ENCODE measurements around the gene NTN5. TPM values are rescaled to one million over a fixed set of nuclear protein-coding genes. Genes with fewer than 3 reads are reported as not detected.

The NTN5 gene
- total and polyA plus RNA-seq, 9 of the 15 experiments (the other 6 are each of a cell fraction or from before 2014, with no cell fraction given): not detected

GRCh38 chr19:48659768-48660167, 13.0 kb downstream of the NTN5 start:
- 79% methylated on average over 5 of the region's 5 CpGs for WGBS (ENCODE audit: insufficient coverage, low coverage, missing lambda C conversion rate)
- H3K4me3 ChIP-seq: no peak overlapping the region
- TF ChIP-seq KDM2B (CRISPR knock-in tag; IDR thresholded peaks at IDR 0.05): no peak
- TF ChIP-seq TBL1XR1 (IDR thresholded peaks at IDR 0.05; ENCODE audit: low read length in 2 of 2): no peak
- no peak for TF ChIP-seq SNRNP70 (optimal IDR thresholded peaks at IDR 0.05; ENCODE audit: low read depth, low read length)
- peak; percentile 87 for TF ChIP-seq RFX5 (IDR thresholded peaks at IDR 0.05; ENCODE audit: low read depth, low read length)
- no peak for TF ChIP-seq POLR3G (IDR thresholded peaks at IDR 0.05; ENCODE audit: extremely low read depth, insufficient read length, insufficient replicate concordance)
- peak; percentile 21; the same call in 1 of the 2 replicates for TF ChIP-seq CEBPG (CRISPR knock-in tag; IDR thresholded peaks at IDR 0.05)
- peak in 1 of 2 experiments; percentile 73; a peak in 2 of 4 replicates for TF ChIP-seq CEBPG (tag; conservative IDR thresholded peaks at IDR 0.05 in 1 of 2, IDR thresholded peaks at IDR 0.05 in 1 of 2)
- TF ChIP-seq PURB (CRISPR knock-in tag; IDR thresholded peaks at IDR 0.05; ENCODE audit: low read depth): no peak
- no peak for TF ChIP-seq SAFB2 (IDR thresholded peaks at IDR 0.05; ENCODE audit: borderline replicate concordance, low read depth, low read length, severe bottlenecking)
- TF ChIP-seq GTF3C2 (IDR thresholded peaks at IDR 0.05; ENCODE audit: borderline replicate concordance, extremely low read depth, insufficient read length): no peak
- TF ChIP-seq DACH1 (IDR thresholded peaks at IDR 0.05; ENCODE audit: partially characterized antibody): no peak
- TF ChIP-seq CEBPB (tag; IDR thresholded peaks at IDR 0.05): peak; percentile 72
- no peak for TF ChIP-seq EP400 (IDR thresholded peaks at IDR 0.05)
- no peak for TF ChIP-seq NEUROD1 (IDR thresholded peaks at IDR 0.05; ENCODE audit: borderline replicate concordance, low read depth, low read length, partially characterized antibody)
- no peak for TF ChIP-seq ZBTB11 (CRISPR knock-in tag; IDR thresholded peaks at IDR 0.05)
- TF ChIP-seq ERF (CRISPR knock-in tag; IDR thresholded peaks at IDR 0.05): no peak
- TF ChIP-seq HMG20B (CRISPR knock-in tag; IDR thresholded peaks at IDR 0.05): no peak

More at GRCh38 chr19:48659768-48660167, 13.0 kb downstream of the NTN5 start:
- ATAC-seq (no peak), DNase-seq (ENCODE audit: extremely low read depth in 1 of 4, low spot score in 3 of 4) (peak in 2 of 4 experiments; percentile 61 to 63), FAIRE-seq (no peak)
- H3K79me2 ChIP-seq (ENCODE audit: control insufficient read depth, insufficient read depth, low read length): no peaks in the 10 kb centered on the region
- peaks cover 13 to 22% of the 10 kb centered on the region in 2 experiments for H3K4me1 ChIP-seq (replicated peaks in 1 of 2; ENCODE audit: control insufficient read depth in 2 of 2, insufficient read depth in 2 of 2, low read length in 2 of 2)
- H3K36me3 ChIP-seq (ENCODE audit: control insufficient read depth, insufficient read depth, low read length): no peaks in the 10 kb centered on the region
- H3K4me2 ChIP-seq (ENCODE audit: insufficient read depth, low read length): no peak overlapping the region
- intact Hi-C loops (cut with micrococcal nuclease) (no loop called here), in situ Hi-C loops (cut with MboI) (no loop called here)
- H3K27me3 ChIP-seq (ENCODE audit: control insufficient read depth in 2 of 2, insufficient read depth in 2 of 2, low read length in 2 of 2): no peaks in the 10 kb centered on the region
- CTCF ChIA-PET (ENCODE audit: low intra/inter-chr PET ratio): no interaction called here
- BruUV-seq (replicated peaks): no TSS peak
- no peak overlapping the region for H3K27ac ChIP-seq (ENCODE audit: extremely low read depth, low read depth, low read length)
- no peaks in the 10 kb centered on the region for H3K9me1 ChIP-seq (ENCODE audit: control insufficient read depth, insufficient read depth, low read length)
- peak overlapping the region in 1 of 2 experiments; percentile 58; a peak in 1 of 4 replicates for H3K9ac ChIP-seq (ENCODE audit: insufficient read depth in 1 of 2, low read depth in 2 of 2, low read length in 2 of 2)
- POLR2A ChIA-PET: no interaction called here
- H3K9me3 ChIP-seq (replicated peaks; ENCODE audit: control insufficient read depth, insufficient read depth, low read depth, low read length): no peaks in the 10 kb centered on the region
- no peaks in the 10 kb centered on the region for H4K20me1 ChIP-seq (replicated peaks; ENCODE audit: control insufficient read depth, insufficient read depth, low read length)
- 0 out of 2 replicates have a peak overlapping the region, but pooled peaks have one; percentile 11 for H2AFZ ChIP-seq (ENCODE audit: low read depth, low read length)
